Left colon (tissue), 2 donors: ENCODE results near the gene TMEM259. TPM values are rescaled to one million over a fixed set of nuclear protein-coding genes. Genes with fewer than 3 reads are reported as not detected.

Experiments used
- ATAC-seq: fragments of 200-7000 bp; cut with Tn5 transposase; one replicate; pipeline ENCODE4 v1.9.1; 2020; ENCODE audit warnings: mild to moderate bottlenecking, moderate library complexity
- DNase-seq, 2 donors: peaks; one replicate each; pipeline ENCODE4 v3.0.0-alpha.2; 2020
- intact Hi-C, 2 donors: fragments of 100-400 bp; cut with DNase I in 1 of 2; cut with micrococcal nuclease in 1 of 2; formaldehyde crosslinking; loops; one replicate each; pipeline versions ENCODE4 v1.11.2 to v1.14.0; 2022; cut with DNase I, micrococcal nuclease
- total RNA-seq, 2 donors: library from RNA; stranded (reverse); fragmentation: NEBNext Ultra II Directional; extraction: Animal tissue kit (Norgen Biotek cat#: 25700); gene quantifications; one replicate each; pipeline ENCODE4 v1.2.1, GENCODE V29; 2021
- donor health status: DM: no; HTN: no; CAD: no.
- donor health status: DM: yes; HTN: yes; CAD: no.

Gene TMEM259
- total RNA-seq, 2 donors from 2014 or later = 185 to 224 TPM

- DNase-seq (no peak), ATAC-seq (no peak)
- intact Hi-C loops = no loop called here
Measured at GRCh38 chr19:995051-995827, 25.7 kb downstream of the TMEM259 start.

- DNase-seq = no peak
- ATAC-seq = no peak
- intact Hi-C loops = no loop called here
Measured at GRCh38 chr19:994516-994915, 26.4 kb downstream of the TMEM259 start.

GRCh38 chr19:993831-994393 lies 27.0 kb downstream of the TMEM259 start:
- intact Hi-C loops = no loop called here
- ATAC-seq (no peak), DNase-seq (no peak)

- DNase-seq (no peak), ATAC-seq (no peak)
- intact Hi-C loops = no loop called here
Measured at GRCh38 chr19:993361-993830, 27.5 kb downstream of the TMEM259 start.

GRCh38 chr19:992670-993055 lies 28.3 kb downstream of the TMEM259 start:
- ATAC-seq = no peak
- intact Hi-C loops = no loop called here
- no peak for DNase-seq

GRCh38 chr19:991932-992669 lies 28.8 kb downstream of the TMEM259 start:
- no peak for ATAC-seq
- DNase-seq = no peak
- intact Hi-C loops = no loop called here

- intact Hi-C loops = no loop called here
- DNase-seq (peak; percentile 45 to 56), ATAC-seq (peak; percentile 70)
Measured at GRCh38 chr19:991174-991931, 29.6 kb downstream of the TMEM259 start.

- no peak for ATAC-seq
- DNase-seq = no peak
- intact Hi-C loops = no loop called here
Measured at GRCh38 chr19:990746-991145, 30.2 kb downstream of the TMEM259 start.

GRCh38 chr19:990119-990571 lies 30.8 kb downstream of the TMEM259 start:
- no peak for DNase-seq
- intact Hi-C loops = no loop called here
- no peak for ATAC-seq

GRCh38 chr19:989381-990081 lies 31.4 kb downstream of the TMEM259 start:
- ATAC-seq (no peak), DNase-seq (no peak)
- intact Hi-C loops = loop anchor here in 1 of 2 donors (10.0 kb wide), 1 partner anchor 225 kb away; no protein-coding TSS in a partner anchor

GRCh38 chr19:988510-988909 lies 32.4 kb downstream of the TMEM259 start:
- no peak for DNase-seq
- no peak for ATAC-seq
- intact Hi-C loops = loop anchor here in 1 of 2 donors (10.0 kb wide), 1 partner anchor 224 kb away; no protein-coding TSS in a partner anchor

- intact Hi-C loops = loop anchor here in 1 of 2 donors (10.0 kb wide), 1 partner anchor 223 kb away; no protein-coding TSS in a partner anchor
- no peak for ATAC-seq
Measured at GRCh38 chr19:988081-988480, 32.8 kb downstream of the TMEM259 start.

GRCh38 chr19:986083-986482 lies 34.8 kb downstream of the TMEM259 start:
- intact Hi-C loops = loop anchor here in 1 of 2 donors (10.0 kb wide), 1 partner anchor 221 kb away; no protein-coding TSS in a partner anchor
- ATAC-seq = no peak
- DNase-seq = no peak

More at GRCh38 chr19:988081-988480, 32.8 kb downstream of the TMEM259 start:
- DNase-seq = no peak

- intact Hi-C loops = loop anchor here (5.0 to 10.0 kb wide), 2 partner anchors 62 to 220 kb away; no protein-coding TSS in a partner anchor
- DNase-seq = peak; percentile 91 to 95
- peak; percentile 96 for ATAC-seq
Measured at GRCh38 chr19:984165-984967, 36.6 kb downstream of the TMEM259 start, which contains the start of gene WDR18. Gene WDR18, plus strand, starts transcription at chr19:984345. Its CDS starts 9 bp downstream, at chr19:984354.

- intact Hi-C loops = loop anchor here (5.0 to 10.0 kb wide), 2 partner anchors 60 to 218 kb away; no protein-coding TSS in a partner anchor
- DNase-seq = peak; percentile 45 to 79
- peak; percentile 78 for ATAC-seq
Measured at GRCh38 chr19:982567-983170, 38.3 kb downstream of the TMEM259 start.

GRCh38 chr19:980133-980998 lies 40.6 kb downstream of the TMEM259 start:
- intact Hi-C loops = loop anchor here (5.0 to 10.0 kb wide), 2 partner anchors 58 to 216 kb away; no protein-coding TSS in a partner anchor
- no peak for DNase-seq
- no peak for ATAC-seq
